ENCODE results near the gene HOOK1.
"Not testable (repeated sequence)": the region's sequence is repeated elsewhere in the genome, so short reads cannot be mapped to it uniquely, and the experiment has no call there.

Gene HOOK1

DNA sequence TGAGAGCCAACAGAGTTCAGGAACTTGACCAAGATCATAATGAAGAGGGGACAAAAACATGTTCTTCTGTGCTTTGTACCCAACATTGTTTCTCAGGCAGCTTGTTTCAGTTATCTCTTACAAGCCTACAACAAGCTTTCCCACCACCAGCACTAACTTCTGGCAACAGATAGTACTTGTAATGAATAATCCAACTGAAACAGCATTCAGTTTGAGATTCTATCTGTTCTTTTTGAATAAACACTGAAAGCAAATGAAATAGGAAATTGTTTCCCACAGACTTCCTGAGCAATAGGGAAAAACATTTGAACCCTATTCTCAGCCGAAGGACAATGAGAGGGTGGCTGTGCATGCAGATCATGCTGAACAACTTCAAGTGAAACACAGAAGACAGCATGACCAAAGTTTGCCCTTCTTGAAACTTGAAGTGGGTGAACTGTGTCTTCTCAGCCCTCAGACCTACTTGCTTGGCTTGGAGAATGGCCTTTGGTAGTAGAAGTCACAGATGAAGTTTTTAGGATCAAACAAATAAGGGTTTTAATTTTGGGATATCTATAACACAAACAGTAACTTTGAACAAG lies 11.2 kb upstream of the HOOK1 start:
- in situ Hi-C loops (cut with MboI; ENCODE audit: low sequenced_read_pairs), result no loop called here
- Histone ChIP-seq H3K36me3 (replicated peaks) (no peaks in the 10 kb centered on the region), H3K9me3 (no peaks in the 10 kb centered on the region), H3K4me1 (no peaks in the 10 kb centered on the region; the same call in 1 of the 2 replicates), H3K4me3 (no peak overlapping the region), H3K27me3 (ENCODE audit: low read depth) (peaks cover 7% of the 10 kb centered on the region)
- no peak for DNase-seq (ENCODE audit: low spot score in 2 of 2)

DNA sequence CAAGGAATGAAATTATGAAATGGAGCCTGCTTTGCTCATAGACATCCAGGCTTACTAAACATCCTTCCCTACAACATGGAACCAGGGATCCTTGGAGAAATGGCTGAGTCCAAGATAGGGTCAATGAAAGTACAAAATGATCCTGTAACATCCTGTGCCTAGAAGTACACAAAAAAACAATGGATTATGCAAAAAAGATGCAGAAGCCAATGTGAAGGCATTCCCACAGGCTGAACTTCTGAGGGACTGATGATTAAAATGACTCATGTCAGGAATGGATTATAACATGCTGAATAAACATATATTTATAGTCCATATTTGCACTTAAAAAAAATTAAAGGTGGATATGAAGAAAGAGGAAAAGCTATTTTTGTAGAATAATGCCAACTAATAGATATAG lies 10.4 kb upstream of the HOOK1 start:
- Histone ChIP-seq H3K27me3 (ENCODE audit: low read depth) (peaks cover 7% of the 10 kb centered on the region), H3K4me3 (no peak overlapping the region), H3K4me1 (no peaks in the 10 kb centered on the region), H3K36me3 (replicated peaks) (no peaks in the 10 kb centered on the region), H3K9me3 (no peaks in the 10 kb centered on the region)
- in situ Hi-C loops (cut with MboI; ENCODE audit: low sequenced_read_pairs), result no loop called here
- DNase-seq (ENCODE audit: low spot score in 2 of 2), result no peak

DNA sequence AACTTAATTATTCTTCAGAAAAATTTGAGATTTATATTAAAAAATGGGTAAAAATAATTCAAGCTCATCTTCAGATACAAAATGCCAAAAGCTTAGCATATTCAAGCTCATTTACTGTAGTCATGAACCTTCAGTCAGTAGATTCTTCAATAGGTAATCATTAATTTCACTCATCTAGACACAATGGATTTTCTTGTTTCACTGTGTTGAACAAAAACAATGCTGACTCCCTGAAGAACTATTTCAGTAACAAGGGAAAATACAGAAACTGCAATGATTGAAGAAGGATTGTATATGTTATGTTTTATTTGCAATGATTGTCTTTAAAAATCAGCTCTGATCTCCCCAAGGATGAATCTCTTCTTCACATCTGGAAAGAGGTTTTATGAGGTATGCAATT lies 9.2 kb upstream of the HOOK1 start:
- in situ Hi-C loops (cut with MboI; ENCODE audit: low sequenced_read_pairs), result no loop called here
- Histone ChIP-seq H3K27me3 (ENCODE audit: low read depth) (peaks cover 7% of the 10 kb centered on the region), H3K4me1 (no peaks in the 10 kb centered on the region), H3K36me3 (replicated peaks) (no peaks in the 10 kb centered on the region), H3K9me3 (no peaks in the 10 kb centered on the region), H3K4me3 (no peak overlapping the region)
- DNase-seq (ENCODE audit: low spot score in 2 of 2), result no peak

DNA sequence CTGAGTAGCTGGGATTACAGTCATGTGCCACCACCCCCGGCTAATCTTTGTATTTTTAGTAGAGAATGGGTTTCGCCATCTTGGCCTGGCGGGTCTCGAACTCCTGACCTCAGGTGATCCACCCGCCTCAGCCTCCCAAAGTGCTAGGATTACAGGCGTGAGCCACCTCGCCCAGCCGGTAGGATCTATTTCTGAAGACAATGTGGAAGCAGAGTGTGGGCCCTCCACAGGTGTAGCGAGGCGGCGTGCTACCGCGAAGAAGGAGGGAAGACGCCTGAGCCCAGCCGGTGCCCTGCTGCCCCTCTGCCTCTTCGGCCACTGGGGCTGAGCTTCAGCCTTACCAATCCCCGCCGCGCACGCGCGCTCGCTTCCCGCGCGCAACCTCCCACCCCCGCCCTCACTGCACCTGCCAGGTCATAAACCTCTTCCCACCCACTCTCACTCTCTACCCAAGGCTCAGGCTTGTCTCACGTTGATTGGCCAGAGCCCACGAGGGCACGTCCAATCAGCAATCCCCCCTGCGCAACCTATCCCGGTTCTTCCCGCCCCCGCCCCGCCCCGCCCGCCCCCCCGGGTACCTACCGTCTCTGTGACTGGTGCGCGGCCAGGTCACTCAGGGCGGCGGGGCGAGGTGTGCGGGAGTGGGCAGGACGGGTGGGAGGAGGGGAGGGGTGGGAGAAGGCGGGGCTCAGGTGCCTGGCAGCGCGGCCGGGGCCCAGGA lies 409 bp upstream of the HOOK1 start:
- Histone ChIP-seq H3K9me3 (no peaks in the 10 kb centered on the region), H3K4me1 (peaks cover 8% of the 10 kb centered on the region), H3K36me3 (replicated peaks) (no peaks in the 10 kb centered on the region), H3K4me3 (peak overlapping the region; percentile 36), H3K27me3 (ENCODE audit: low read depth) (peaks cover 25% of the 10 kb centered on the region)
- DNase-seq (ENCODE audit: low spot score in 2 of 2), result peak; percentile 85 to 89
- in situ Hi-C loops (cut with MboI; ENCODE audit: low sequenced_read_pairs), result no loop called here

DNA sequence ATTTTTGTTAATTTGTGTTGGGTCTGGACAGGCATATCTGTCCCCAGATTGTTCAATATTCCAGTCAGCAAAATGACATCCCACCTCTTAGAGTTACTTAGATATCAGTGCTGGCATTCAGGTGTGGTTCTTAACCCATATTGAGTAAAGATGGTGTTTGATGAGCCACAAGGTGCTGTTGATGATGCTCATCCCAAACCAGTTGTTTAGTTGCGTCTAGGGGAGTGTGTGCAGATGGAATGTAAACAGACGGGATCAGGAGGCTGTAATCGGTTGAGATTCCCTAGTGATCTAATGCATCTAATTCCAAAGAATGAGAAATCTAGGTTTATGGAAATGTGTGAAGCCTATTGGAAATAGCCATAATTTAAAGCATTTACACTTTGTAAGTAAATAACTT lies 1.1 kb downstream of the HOOK1 start:
- Histone ChIP-seq H3K4me3 (no peak overlapping the region), H3K9me3 (no peaks in the 10 kb centered on the region), H3K4me1 (peaks cover 8% of the 10 kb centered on the region), H3K27me3 (ENCODE audit: low read depth) (peaks cover 25% of the 10 kb centered on the region), H3K36me3 (replicated peaks) (no peaks in the 10 kb centered on the region)
- DNase-seq (ENCODE audit: low spot score in 2 of 2), result no peak
- in situ Hi-C loops (cut with MboI; ENCODE audit: low sequenced_read_pairs), result no loop called here

DNA sequence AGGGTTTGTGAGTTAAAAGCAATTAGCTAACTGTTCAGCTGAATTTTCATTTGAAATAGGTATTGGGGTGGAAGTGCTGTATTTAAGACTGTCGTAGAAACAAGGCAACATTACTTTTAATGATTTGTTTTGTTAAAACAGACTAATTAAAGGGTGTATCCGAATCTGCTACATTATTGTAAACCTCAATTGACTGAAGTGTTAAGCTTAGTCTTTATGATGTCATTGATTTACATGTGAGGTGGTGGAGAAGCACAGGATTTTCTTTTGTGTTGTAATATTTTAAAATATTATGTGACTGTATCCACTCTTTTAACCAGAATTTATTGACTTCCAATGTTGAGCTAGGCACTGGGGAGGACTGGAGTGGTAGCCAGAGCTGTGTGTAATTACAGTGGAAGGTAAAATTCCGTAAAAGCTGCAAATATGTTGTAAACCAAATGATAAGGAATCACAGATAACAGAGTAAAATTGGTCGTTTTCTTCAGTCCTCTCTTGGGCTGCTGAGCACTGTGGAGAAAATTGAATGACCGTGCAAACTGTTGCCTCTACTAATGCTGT lies 1.6 kb downstream of the HOOK1 start:
- in situ Hi-C loops (cut with MboI; ENCODE audit: low sequenced_read_pairs), result no loop called here
- Histone ChIP-seq H3K27me3 (ENCODE audit: low read depth) (peaks cover 25% of the 10 kb centered on the region), H3K36me3 (replicated peaks) (no peaks in the 10 kb centered on the region), H3K4me1 (peaks cover 8% of the 10 kb centered on the region), H3K4me3 (no peak overlapping the region), H3K9me3 (no peaks in the 10 kb centered on the region)
- no peak for DNase-seq (ENCODE audit: low spot score in 2 of 2)

DNA sequence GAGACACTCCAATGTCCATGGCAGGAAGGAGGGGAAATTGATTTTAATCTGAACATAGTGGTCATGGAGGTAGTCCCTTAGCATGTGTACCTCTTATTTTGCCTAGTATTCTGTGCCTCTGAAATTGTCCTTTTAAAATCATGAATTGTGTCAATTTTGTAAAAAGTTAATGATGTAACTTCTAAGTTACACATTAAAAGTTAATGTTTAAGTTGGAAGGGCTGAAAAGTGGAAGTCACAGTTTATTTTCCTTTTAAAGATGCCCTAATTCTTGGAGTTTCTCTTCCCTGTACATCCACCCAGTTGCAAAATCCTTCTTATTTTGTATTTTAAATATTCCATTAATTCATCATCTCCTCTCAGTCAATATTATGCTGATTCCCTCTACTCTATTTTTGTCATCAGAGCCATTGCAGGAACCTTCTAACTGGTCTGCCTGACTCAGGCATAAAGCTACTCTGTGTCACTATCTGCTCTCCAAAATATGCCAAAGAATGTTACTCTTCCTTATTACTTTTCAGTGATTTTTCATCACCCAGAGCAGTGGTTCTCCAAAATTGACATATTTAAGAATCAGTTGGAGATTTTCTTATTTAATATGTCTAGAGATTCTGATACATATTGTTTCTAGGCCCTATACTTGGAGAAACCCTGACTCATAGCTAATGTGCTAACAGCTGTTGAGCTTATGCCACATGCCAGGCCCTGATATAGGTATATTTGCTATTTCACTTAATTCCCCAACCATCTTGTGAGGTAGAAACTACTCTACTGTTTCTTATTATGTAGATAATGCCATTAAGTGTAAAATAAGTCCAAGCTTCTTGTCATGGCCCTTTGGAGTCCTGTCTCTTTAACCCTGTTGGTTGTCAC lies 5.1 kb downstream of the HOOK1 start:
- H3K4me1 ChIP-seq, result peaks cover 4% of the 10 kb centered on the region
- no peak overlapping the region for H3K4me3 ChIP-seq
- no peaks in the 10 kb centered on the region for H3K9me3 ChIP-seq
- peaks cover 20% of the 10 kb centered on the region for H3K27me3 ChIP-seq (ENCODE audit: low read depth)
- no peak for DNase-seq (ENCODE audit: low spot score in 2 of 2)
- H3K36me3 ChIP-seq (replicated peaks), result no peaks in the 10 kb centered on the region
- in situ Hi-C loops (cut with MboI; ENCODE audit: low sequenced_read_pairs), result no loop called here

DNA sequence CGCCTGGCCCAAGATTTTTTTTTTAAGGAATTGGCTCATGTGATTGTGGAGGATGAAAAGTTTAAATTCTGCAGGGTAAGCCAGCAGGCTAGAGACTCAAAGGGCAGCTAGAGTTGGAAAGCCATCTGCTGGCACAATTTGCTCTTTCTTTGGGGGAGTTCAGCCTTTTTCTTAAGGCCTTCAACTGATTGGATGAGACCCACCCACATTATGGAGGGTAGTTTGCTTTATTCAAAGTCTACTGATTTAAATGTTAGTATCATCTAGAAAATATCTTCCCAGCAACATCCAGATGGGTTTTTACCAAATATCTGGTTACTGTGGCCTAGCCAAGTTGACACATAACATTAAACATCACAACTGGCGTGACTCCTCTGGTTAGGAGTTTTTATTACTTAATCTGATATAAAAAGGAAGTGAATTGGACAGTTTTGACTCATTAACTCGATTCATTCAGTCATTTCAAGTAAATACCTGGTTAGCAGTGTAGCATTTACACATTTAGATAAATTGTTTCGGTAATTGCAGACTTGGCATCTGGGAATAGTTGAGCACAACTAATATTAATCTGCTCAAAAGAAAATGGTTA lies 12.4 kb downstream of the HOOK1 start:
- Histone ChIP-seq H3K4me3 (no peak overlapping the region), H3K4me1 (no peaks in the 10 kb centered on the region), H3K9me3 (no peaks in the 10 kb centered on the region), H3K36me3 (replicated peaks) (no peaks in the 10 kb centered on the region), H3K27me3 (ENCODE audit: low read depth) (no peaks in the 10 kb centered on the region)
- in situ Hi-C loops (cut with MboI; ENCODE audit: low sequenced_read_pairs), result no loop called here
- no peak for DNase-seq (ENCODE audit: low spot score in 2 of 2)

DNA sequence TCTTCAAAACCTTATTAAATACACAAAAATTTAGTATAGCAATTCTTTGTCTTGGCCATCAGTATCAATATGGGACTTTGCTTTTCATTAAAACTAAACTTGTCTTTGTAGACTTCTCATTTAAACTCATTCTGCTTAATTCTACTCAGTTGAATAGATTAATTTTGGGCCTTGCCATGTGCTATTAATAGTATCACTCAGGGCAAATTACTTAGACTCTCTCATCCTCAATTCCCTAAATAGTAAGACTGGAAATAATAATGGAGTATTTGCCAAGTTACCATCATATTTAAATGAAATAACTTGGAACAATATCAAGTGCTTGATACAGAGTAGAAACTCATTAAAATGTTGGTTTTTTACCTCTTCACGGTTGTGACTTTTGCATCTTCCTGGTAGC lies 13.4 kb downstream of the HOOK1 start:
- Histone ChIP-seq H3K4me1 (no peaks in the 10 kb centered on the region), H3K27me3 (ENCODE audit: low read depth) (no peaks in the 10 kb centered on the region), H3K36me3 (replicated peaks) (no peaks in the 10 kb centered on the region), H3K9me3 (no peaks in the 10 kb centered on the region), H3K4me3 (no peak overlapping the region)
- in situ Hi-C loops (cut with MboI; ENCODE audit: low sequenced_read_pairs), result no loop called here
- no peak for DNase-seq (ENCODE audit: low spot score in 2 of 2)

DNA sequence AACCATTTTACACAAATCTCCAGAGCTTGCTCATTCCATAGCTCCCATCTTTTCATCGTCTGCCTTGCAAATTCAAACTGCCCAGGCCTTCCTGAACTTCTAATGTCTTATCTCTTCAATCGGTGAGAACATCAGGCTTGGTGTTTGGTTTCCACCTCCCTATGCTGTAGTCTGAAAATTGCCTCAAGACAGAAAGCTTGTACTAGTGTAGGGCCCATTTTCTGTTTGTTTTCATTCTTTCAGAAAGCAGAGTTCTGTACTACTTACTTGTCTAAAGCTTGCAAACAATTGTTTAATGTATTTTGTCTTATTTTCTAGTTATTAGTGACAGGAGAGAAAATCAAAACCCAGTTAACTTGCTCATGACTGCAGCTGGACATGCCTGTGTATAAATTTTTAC lies 16.8 kb downstream of the HOOK1 start:
- no peak for DNase-seq (ENCODE audit: low spot score in 2 of 2)
- Histone ChIP-seq H3K27me3 (ENCODE audit: low read depth) (peaks cover under 1% of the 10 kb centered on the region; the same call in 1 of the 2 replicates), H3K4me1 (no peaks in the 10 kb centered on the region; the same call in 1 of the 2 replicates), H3K4me3 (no peak overlapping the region), H3K9me3 (no peaks in the 10 kb centered on the region), H3K36me3 (replicated peaks) (no peaks in the 10 kb centered on the region)
- in situ Hi-C loops (cut with MboI; ENCODE audit: low sequenced_read_pairs), result no loop called here

DNA sequence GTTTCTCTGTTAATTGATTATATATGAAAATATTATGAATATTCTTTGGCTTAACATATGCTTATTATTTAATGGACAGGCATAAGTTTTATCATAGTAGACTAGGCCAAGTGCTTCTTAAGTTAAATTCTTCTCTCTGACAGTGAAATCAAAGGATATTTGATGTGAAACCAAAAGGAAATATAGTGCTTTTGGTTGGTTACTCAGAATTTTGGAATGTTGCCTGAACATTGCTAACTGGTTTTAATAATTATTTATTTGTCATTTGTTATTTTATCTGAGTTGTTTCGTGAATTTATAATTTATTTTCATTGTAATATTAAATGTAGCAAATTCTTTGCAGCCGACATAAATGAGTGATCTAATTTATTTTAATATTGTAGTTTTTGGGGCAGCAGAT lies 18.3 kb downstream of the HOOK1 start:
- no peaks in the 10 kb centered on the region for H3K36me3 ChIP-seq (replicated peaks)
- H3K4me1 ChIP-seq, result no peaks in the 10 kb centered on the region; the same call in 1 of the 2 replicates
- in situ Hi-C loops (cut with MboI; ENCODE audit: low sequenced_read_pairs), result no loop called here
- H3K4me3 ChIP-seq, result no peak overlapping the region
- DNase-seq (ENCODE audit: low spot score in 2 of 2), result no peak
- H3K27me3 ChIP-seq (ENCODE audit: low read depth), result peaks cover 6% of the 10 kb centered on the region; the same call in 1 of the 2 replicates
- H3K9me3 ChIP-seq, result no peaks in the 10 kb centered on the region

DNA sequence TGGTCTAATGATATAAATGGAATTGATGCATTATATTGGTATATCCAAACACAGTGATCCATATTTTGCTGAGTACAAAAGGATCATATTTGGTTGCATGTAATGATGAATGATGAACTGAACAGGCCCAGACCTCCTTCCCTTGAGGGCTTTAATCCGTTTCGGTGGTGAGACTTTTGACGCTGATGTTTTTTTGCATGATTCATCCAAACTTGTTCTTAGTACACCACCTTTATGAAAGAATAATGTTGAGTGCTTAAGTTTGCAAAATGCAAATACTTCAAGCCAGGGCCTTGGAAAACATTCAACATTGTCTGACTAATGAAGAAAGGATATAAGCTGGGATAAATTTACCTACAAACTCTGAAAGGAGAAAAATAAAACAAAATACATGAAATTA lies 19.2 kb downstream of the HOOK1 start:
- no peak overlapping the region for H3K4me3 ChIP-seq
- H3K27me3 ChIP-seq (ENCODE audit: low read depth), result peaks cover 6% of the 10 kb centered on the region; the same call in 1 of the 2 replicates
- in situ Hi-C loops (cut with MboI; ENCODE audit: low sequenced_read_pairs), result no loop called here
- no peaks in the 10 kb centered on the region; the same call in 1 of the 2 replicates for H3K4me1 ChIP-seq
- DNase-seq (ENCODE audit: low spot score in 2 of 2), result no peak
- H3K9me3 ChIP-seq, result no peaks in the 10 kb centered on the region
- no peaks in the 10 kb centered on the region for H3K36me3 ChIP-seq (replicated peaks)

DNA sequence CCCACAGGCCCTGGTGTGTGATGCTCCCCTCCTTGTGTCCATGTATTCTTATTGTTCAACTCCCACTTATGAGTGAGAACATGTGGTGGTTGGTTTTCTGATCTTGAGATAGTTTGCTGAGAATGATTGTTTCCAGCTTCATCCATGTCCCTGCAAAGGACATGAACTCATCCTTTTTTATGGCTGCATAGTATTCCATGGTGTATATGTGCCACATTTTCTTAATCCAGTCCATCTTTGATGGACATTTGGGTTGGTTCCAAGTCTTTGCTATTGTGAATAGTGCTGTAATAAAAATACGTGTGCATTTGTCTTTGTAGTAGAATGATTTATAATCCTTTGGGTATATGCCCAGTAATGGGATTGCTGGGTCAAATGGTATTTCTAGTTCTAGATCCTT lies 23.1 kb downstream of the HOOK1 start:
- H3K36me3 ChIP-seq (replicated peaks); H3K4me1 ChIP-seq; in situ Hi-C loops (cut with MboI; ENCODE audit: low sequenced_read_pairs); H3K27me3 ChIP-seq (ENCODE audit: low read depth); DNase-seq (ENCODE audit: low spot score in 2 of 2); H3K4me3 ChIP-seq; H3K9me3 ChIP-seq: not testable (repeated sequence)

Data from HAP-1 (cell line).